ENCODE results near the gene ELOVL5. TPM values are rescaled to one million over a fixed set of nuclear protein-coding genes. Genes with fewer than 3 reads are reported as not detected.

Gene ELOVL5
- total RNA-seq, 2 experiments from 2014 or later: 101 to 110 TPM

DNA sequence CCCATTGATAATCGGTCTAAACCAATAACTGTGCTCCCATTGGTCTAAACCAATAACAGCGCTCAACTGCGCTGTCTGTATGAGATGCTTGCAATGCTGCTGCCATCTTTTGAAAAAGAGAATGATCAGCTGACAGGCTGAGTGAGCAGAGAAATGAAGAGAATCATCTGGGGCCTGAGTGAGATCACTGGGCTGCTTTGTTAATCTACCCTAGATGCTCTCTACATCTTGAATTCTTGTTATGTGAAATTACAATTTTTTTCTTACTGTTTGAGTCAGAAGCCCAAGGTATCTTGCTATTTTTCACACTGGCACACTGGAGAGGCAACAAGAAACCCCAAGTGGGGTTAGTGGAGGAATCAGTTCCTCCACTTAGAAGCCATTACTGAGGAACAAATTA, 108.6 kb downstream of the ELOVL5 start:
- H3K9me3 Mint-ChIP-seq: peaks cover 5% of the 10 kb centered on the region
- H3K4me1 Mint-ChIP-seq: peaks cover 5% of the 10 kb centered on the region
- no peaks in the 10 kb centered on the region for H3K27me3 Mint-ChIP-seq
- H3K27ac Mint-ChIP-seq: no peak overlapping the region
- no peak for DNase-seq
- H3K36me3 Mint-ChIP-seq: peaks cover 2% of the 10 kb centered on the region
- no peak for ATAC-seq (ENCODE audit: low read depth)
- POLR2A ChIA-PET: no interaction called here
- no peak overlapping the region for H3K4me3 Mint-ChIP-seq

DNA sequence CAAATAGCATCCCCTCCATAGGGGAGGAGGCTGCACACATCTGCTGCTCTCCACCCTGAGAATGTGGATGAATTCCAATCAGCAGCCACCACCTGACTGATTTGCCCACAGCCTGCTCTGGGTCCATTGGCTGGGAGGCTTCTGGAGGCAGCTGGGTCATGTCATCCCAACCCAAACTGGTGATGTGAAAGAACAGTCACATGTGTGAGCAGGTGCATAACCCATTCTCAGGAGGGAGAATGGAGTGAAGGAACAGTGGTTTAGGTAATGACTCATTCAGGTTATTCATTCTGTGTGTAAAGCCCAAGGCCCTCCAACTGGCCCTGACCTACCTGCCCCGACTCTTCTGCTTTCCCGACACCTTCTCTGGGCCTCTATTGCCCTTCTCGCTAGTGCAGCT, 109.2 kb downstream of the ELOVL5 start:
- Mint-ChIP-seq H3K27ac (no peak overlapping the region), H3K36me3 (peaks cover 2% of the 10 kb centered on the region), H3K27me3 (no peaks in the 10 kb centered on the region), H3K4me1 (peaks cover 5% of the 10 kb centered on the region), H3K4me3 (no peak overlapping the region), H3K9me3 (peaks cover 5% of the 10 kb centered on the region)
- POLR2A ChIA-PET: no interaction called here
- no peak for ATAC-seq (ENCODE audit: low read depth)
- no peak for DNase-seq

- Mint-ChIP-seq H3K4me3 (no peak overlapping the region), H3K27me3 (no peaks in the 10 kb centered on the region), H3K27ac (no peak overlapping the region), H3K9me3 (peaks cover 5% of the 10 kb centered on the region), H3K36me3 (peaks cover 2% of the 10 kb centered on the region), H3K4me1 (peaks cover 5% of the 10 kb centered on the region)
- DNase-seq (no peak), ATAC-seq (ENCODE audit: low read depth) (no peak)
- POLR2A ChIA-PET: no interaction called here
Measured at GRCh38 chr6:53238311-53238710, 110.4 kb downstream of the ELOVL5 start.

GRCh38 chr6:53236241-53236640, 112.5 kb downstream of the ELOVL5 start:
- POLR2A ChIA-PET: no interaction called here

GRCh38 chr6:53235508-53235907, 113.2 kb downstream of the ELOVL5 start:
- peaks cover 2% of the 10 kb centered on the region for H3K9me3 Mint-ChIP-seq
- no peak for DNase-seq
- no peak for ATAC-seq (ENCODE audit: low read depth)
- no peak overlapping the region for H3K4me3 Mint-ChIP-seq
- H3K27me3 Mint-ChIP-seq: peaks cover 2% of the 10 kb centered on the region
- H3K36me3 Mint-ChIP-seq: peaks cover 2% of the 10 kb centered on the region
- peaks cover 2% of the 10 kb centered on the region for H3K4me1 Mint-ChIP-seq
- POLR2A ChIA-PET: no interaction called here
- H3K27ac Mint-ChIP-seq: no peak overlapping the region

More at GRCh38 chr6:53236241-53236640, 112.5 kb downstream of the ELOVL5 start:
- Mint-ChIP-seq H3K4me3 (no peak overlapping the region), H3K27ac (no peak overlapping the region), H3K4me1 (peaks cover 5% of the 10 kb centered on the region), H3K9me3 (peaks cover 5% of the 10 kb centered on the region), H3K36me3 (peaks cover 2% of the 10 kb centered on the region), H3K27me3 (no peaks in the 10 kb centered on the region)
- DNase-seq: no peak
- ATAC-seq (ENCODE audit: low read depth): no peak

- ATAC-seq (ENCODE audit: low read depth) (no peak), DNase-seq (no peak)
- Mint-ChIP-seq H3K9me3 (no peaks in the 10 kb centered on the region), H3K36me3 (no peaks in the 10 kb centered on the region), H3K4me3 (no peak overlapping the region), H3K27ac (no peak overlapping the region), H3K4me1 (peaks cover 2% of the 10 kb centered on the region), H3K27me3 (peaks cover 2% of the 10 kb centered on the region)
- POLR2A ChIA-PET: no interaction called here
Measured at GRCh38 chr6:53233309-53233708, 115.4 kb downstream of the ELOVL5 start.

GRCh38 chr6:53230775-53231467, 117.8 kb downstream of the ELOVL5 start:
- Mint-ChIP-seq H3K27me3 (peaks cover 2% of the 10 kb centered on the region), H3K36me3 (no peaks in the 10 kb centered on the region), H3K4me1 (no peaks in the 10 kb centered on the region), H3K4me3 (no peak overlapping the region), H3K9me3 (no peaks in the 10 kb centered on the region), H3K27ac (no peak overlapping the region)
- ATAC-seq (ENCODE audit: low read depth) (no peak), DNase-seq (no peak)
- POLR2A ChIA-PET: no interaction called here

- Mint-ChIP-seq H3K27me3 (peaks cover 2% of the 10 kb centered on the region), H3K4me1 (no peaks in the 10 kb centered on the region), H3K9me3 (no peaks in the 10 kb centered on the region), H3K27ac (no peak overlapping the region), H3K36me3 (no peaks in the 10 kb centered on the region), H3K4me3 (no peak overlapping the region)
- no peak for DNase-seq
- no peak for ATAC-seq (ENCODE audit: low read depth)
- POLR2A ChIA-PET: no interaction called here
Measured at GRCh38 chr6:53227847-53228246, 120.9 kb downstream of the ELOVL5 start.

DNA sequence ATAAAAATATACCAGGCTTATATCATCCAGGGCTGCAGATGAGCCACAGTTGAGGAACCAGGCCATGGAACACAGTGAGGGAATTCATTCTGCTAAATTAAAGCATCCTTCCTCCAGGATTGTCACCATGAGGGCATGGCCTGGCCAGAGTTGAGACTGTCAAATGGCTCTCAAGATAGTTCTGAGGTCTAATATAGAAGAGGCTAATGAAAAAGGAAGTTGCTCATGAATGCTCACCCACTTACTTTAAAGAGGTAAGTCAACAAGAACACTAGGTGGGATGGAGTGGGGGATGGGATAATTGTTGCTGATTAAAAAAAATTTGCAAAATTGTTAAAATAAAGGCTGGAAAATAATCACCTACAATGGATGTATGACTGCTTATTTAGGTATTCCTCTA, 128.1 kb downstream of the ELOVL5 start:
- peaks cover 10% of the 10 kb centered on the region for H3K4me1 Mint-ChIP-seq
- peaks cover 8% of the 10 kb centered on the region for H3K36me3 Mint-ChIP-seq
- no peak for ATAC-seq (ENCODE audit: low read depth)
- H3K4me3 Mint-ChIP-seq: no peak overlapping the region
- peaks cover 2% of the 10 kb centered on the region for H3K27me3 Mint-ChIP-seq
- DNase-seq: no peak
- no peaks in the 10 kb centered on the region for H3K9me3 Mint-ChIP-seq
- H3K27ac Mint-ChIP-seq: no peak overlapping the region
- POLR2A ChIA-PET: no interaction called here

Small RNA genes within 50 kb of the gene (microRNA-seq; reads per million reads assigned to microRNA genes)
- gene MIR5685: not detected

Other genes starting within 250 kb of the ELOVL5 start
- under 1 TPM; 0.11 TPM for gene GCM1, start 200.1 kb downstream of the ELOVL5 start, total RNA-seq
- gene GCLC, start 196.2 kb upstream of the ELOVL5 start, total RNA-seq: 10 to 100 TPM; 32.2 to 33.7 TPM

All from activated naive CD8-positive, alpha-beta T cell treated with anti-CD3 and anti-CD28 coated beads, Interleukin-2, amount 10 ng/mL, durations not matched to agents 7 days and 5 days (primary cell).